RWPE2 (cell line): ENCODE results near the gene TLX3.

Source experiments
- ATAC-seq: fragments of 200-7000 bp; cut with Tn5 transposase; 3 replicates; pipeline ENCODE4 v1.9.1; 2021; ENCODE audit warnings: low read depth
- DNase-seq: peaks from one replicate; pipeline ENCODE4 v3.0.0-alpha.2; 2020; ENCODE audit warnings: low spot score
- H3K27ac ChIP-seq: fragments of 450-650 bp; 2 replicates; pipeline ENCODE4 v1.5.1; 2017; ENCODE audit warnings: mild to moderate bottlenecking; ENCODE audit not compliant: poor library complexity, severe bottlenecking
- H3K27me3 ChIP-seq: fragments of 250-450 bp; sonication (Bioruptor Pico); 2 replicates; pipeline ENCODE4 v1.5.1; 2021; ENCODE audit warnings: mild to moderate bottlenecking, moderate library complexity; ENCODE audit not compliant: insufficient read depth, poor library complexity, severe bottlenecking
- H3K36me3 ChIP-seq: fragments of 250-450 bp; sonication (Bioruptor Pico); 2 replicates; pipeline ENCODE4 v1.5.1; 2020; ENCODE audit warnings: low read depth, mild to moderate bottlenecking, moderate library complexity
- H3K4me1 ChIP-seq: fragments of 250-450 bp; sonication (Bioruptor Pico); 2 replicates; pipeline ENCODE4 v1.5.1; 2021; ENCODE audit warnings: mild to moderate bottlenecking, moderate library complexity; ENCODE audit not compliant: insufficient read depth, poor library complexity, severe bottlenecking
- H3K4me3 ChIP-seq: fragments of 250-450 bp; sonication (Bioruptor Pico); 2 replicates; pipeline ENCODE4 v1.5.1; 2021; ENCODE audit warnings: mild to moderate bottlenecking, moderate library complexity; ENCODE audit not compliant: severe bottlenecking
- H3K9me3 ChIP-seq: fragments of 250-450 bp; sonication (Bioruptor Pico); 2 replicates; pipeline ENCODE4 v1.5.1; 2021; ENCODE audit warnings: mild to moderate bottlenecking, moderate library complexity; ENCODE audit not compliant: severe bottlenecking
- TF ChIP-seq, protein P1 (sequence below): fragments of 450-650 bp; IDR thresholded peaks from one replicate; pipeline ENCODE4 v1.5.1; 2017; ENCODE audit warnings: mild to moderate bottlenecking, moderate library complexity; ENCODE audit not compliant: poor library complexity, severe bottlenecking

TLX3 gene

DNA sequence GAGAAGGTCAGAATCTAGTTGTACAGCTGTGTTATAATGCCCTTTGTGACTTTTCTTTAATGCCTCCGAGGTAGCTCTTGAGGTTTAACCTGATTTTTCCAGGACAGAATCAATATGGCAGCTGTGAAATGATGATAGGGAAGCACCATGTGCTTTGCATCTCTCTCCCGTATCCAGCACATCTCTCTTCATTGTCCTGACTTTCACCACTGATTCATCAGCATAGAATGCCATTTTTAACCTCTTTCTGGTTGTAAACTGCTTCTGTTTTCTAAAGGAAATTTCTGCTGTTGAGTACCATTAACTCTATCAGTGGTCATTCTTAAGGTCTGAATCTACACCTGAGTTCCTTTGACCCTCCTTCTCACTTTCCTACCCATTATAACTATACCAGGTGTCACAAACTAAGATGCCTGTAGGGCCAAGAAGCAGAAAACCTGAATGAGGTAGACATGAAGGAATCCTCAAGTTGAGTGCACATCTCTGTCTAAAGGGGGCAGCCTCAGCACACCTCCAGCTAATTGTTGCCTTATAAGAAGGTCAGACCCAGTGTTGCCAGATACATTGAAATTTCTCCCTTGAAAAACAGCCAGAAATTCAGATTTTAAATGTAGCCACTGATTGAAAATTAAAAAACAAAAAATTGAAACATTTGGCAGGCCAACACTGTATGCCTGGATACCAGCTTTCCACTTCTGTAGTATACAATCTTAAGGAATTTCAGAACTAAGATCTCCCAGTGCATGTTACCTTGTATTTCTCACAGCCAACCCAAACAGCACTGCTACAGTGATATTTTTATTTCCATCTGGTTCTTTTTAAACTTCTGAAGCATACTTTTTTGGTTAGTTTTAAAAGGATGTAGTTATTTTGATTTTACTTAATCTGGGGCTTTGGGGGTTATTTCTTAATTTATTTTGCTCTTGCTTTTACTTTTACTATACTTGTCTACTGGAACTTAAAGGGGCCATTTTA is 35.8 kb upstream of the TLX3 start:
- peaks cover 24% of the 10 kb centered on the region for H3K4me1 ChIP-seq
- ATAC-seq: peak; percentile 59
- H3K9me3 ChIP-seq: no peaks in the 10 kb centered on the region
- H3K27me3 ChIP-seq: no peaks in the 10 kb centered on the region
- TF ChIP-seq, protein P1, sequence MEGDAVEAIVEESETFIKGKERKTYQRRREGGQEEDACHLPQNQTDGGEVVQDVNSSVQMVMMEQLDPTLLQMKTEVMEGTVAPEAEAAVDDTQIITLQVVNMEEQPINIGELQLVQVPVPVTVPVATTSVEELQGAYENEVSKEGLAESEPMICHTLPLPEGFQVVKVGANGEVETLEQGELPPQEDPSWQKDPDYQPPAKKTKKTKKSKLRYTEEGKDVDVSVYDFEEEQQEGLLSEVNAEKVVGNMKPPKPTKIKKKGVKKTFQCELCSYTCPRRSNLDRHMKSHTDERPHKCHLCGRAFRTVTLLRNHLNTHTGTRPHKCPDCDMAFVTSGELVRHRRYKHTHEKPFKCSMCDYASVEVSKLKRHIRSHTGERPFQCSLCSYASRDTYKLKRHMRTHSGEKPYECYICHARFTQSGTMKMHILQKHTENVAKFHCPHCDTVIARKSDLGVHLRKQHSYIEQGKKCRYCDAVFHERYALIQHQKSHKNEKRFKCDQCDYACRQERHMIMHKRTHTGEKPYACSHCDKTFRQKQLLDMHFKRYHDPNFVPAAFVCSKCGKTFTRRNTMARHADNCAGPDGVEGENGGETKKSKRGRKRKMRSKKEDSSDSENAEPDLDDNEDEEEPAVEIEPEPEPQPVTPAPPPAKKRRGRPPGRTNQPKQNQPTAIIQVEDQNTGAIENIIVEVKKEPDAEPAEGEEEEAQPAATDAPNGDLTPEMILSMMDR: peak; percentile 42
- no peaks in the 10 kb centered on the region for H3K36me3 ChIP-seq
- DNase-seq: no peak
- H3K27ac ChIP-seq: no peak overlapping the region
- no peak overlapping the region for H3K4me3 ChIP-seq

DNA sequence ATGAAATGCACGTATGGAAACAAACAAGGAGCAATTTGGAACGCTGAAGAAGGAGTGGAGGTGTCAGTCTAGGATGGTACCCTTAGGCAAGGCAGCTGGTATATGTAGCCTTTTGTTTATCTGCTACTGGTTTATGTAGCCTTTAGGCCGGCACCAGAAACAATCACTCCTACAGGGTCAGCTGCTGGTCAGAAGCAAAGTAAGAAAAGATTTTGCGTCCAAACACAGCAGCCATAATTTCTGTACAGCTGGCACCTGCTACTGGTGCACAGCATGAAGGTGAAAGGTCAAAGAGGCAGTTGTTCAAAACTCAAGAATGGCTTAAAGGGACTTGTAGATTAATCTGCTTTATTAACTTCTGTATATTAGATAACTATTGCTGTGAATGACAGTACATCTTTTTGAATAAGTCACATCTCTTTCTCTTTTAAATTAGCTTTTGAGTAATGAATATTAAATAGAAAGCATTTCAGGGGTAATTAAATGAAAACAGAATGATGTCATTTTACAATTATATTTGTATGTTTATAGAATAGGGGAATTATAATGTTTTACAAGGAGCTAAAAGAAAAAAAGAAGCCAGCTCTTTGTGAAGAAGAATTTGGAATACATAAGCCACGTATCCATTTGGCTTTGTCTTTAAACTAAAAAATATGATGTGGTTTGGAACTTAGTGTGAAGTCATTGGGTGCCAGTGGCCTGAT is 33.1 kb upstream of the TLX3 start:
- TF ChIP-seq, protein P1: no peak
- DNase-seq: no peak
- Histone ChIP-seq H3K9me3 (no peaks in the 10 kb centered on the region), H3K4me1 (peaks cover 5% of the 10 kb centered on the region), H3K27me3 (no peaks in the 10 kb centered on the region), H3K27ac (no peak overlapping the region), H3K36me3 (no peaks in the 10 kb centered on the region), H3K4me3 (no peak overlapping the region)
- no peak for ATAC-seq

DNA sequence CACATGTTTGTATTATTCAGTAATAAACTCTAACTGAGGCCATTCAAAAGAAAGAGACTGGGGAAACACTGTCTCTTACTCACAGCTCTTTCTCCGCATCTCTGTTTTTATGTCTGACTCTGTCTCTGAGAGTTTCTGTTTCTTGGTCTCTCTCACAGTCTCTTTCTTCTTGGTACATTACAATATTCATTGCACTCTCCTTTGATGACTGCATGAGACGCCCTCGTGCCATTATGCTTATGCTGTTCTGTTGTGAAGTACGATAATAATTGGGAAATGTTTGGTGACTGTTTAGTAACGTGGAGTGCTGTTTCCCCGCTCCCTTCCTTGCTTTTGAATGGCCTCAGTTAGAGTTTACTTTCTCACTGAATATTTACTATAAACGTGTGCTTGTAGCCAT is 25.3 kb upstream of the TLX3 start:
- ATAC-seq (no peak), DNase-seq (no peak)
- no peaks in the 10 kb centered on the region for H3K27me3 ChIP-seq
- H3K27ac ChIP-seq: no peak overlapping the region
- no peak overlapping the region for H3K4me3 ChIP-seq
- no peaks in the 10 kb centered on the region for H3K36me3 ChIP-seq
- no peaks in the 10 kb centered on the region for H3K9me3 ChIP-seq
- H3K4me1 ChIP-seq: no peaks in the 10 kb centered on the region
- TF ChIP-seq, protein P1: no peak

DNA sequence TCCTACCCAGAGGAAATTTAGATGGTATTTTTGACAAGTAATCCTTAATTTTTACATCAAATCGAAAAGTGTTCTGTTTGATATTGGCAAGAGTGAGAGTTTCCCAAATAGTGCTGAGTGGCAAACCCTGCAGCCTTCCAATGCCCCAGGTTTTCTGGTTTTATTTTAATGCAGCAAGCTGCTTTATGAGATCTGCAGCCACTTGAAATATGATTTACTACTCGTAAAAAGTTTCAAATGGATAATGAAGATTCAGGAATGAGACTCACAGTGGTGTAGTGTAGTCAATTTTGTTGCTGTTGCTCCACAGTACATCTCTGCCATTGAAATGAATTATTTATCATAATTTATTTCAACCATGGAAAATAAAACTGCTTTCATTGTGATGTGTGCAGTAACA is 23.6 kb upstream of the TLX3 start:
- DNase-seq (no peak), ATAC-seq (no peak)
- TF ChIP-seq, protein P1: no peak
- Histone ChIP-seq H3K36me3 (no peaks in the 10 kb centered on the region), H3K9me3 (no peaks in the 10 kb centered on the region), H3K27ac (no peak overlapping the region), H3K4me3 (no peak overlapping the region), H3K4me1 (no peaks in the 10 kb centered on the region), H3K27me3 (no peaks in the 10 kb centered on the region)
